Endodermal cell (in vitro differentiated cells): ENCODE data around the gene ABCA13. TPM values are rescaled to one million over a fixed set of nuclear protein-coding genes. Genes with fewer than 3 reads are reported as not detected.

Experiments used
- DNase-seq: peaks from one replicate; pipeline ENCODE4 v3.0.0-alpha.2; 2017
- H3K27ac ChIP-seq: 2 replicates; pipeline ENCODE4 v1.5.1; 2013; ENCODE audit warnings: mild to moderate bottlenecking, low read depth, low read length, moderate library complexity
- H3K27me3 ChIP-seq: 2 replicates; pipeline ENCODE4 v1.6.1; 2013; ENCODE audit warnings: mild to moderate bottlenecking, low read length, moderate library complexity; ENCODE audit not compliant: insufficient read depth, control insufficient read depth, poor library complexity, severe bottlenecking
- H3K36me3 ChIP-seq: 2 replicates; pipeline ENCODE4 v1.7.0; 2013; ENCODE audit warnings: mild to moderate bottlenecking, low read length, moderate library complexity; ENCODE audit not compliant: control insufficient read depth, insufficient read depth
- H3K4me1 ChIP-seq: one replicate; pipeline ENCODE4 v1.7.0; 2013; ENCODE audit warnings: low read length; ENCODE audit not compliant: control insufficient read depth, insufficient read depth
- H3K4me3 ChIP-seq: 2 replicates; pipeline ENCODE4 v1.5.1; 2013; ENCODE audit warnings: mild to moderate bottlenecking, low read length, moderate library complexity
- H3K9ac ChIP-seq: 2 replicates; pipeline ENCODE4 v1.6.1; 2013; ENCODE audit warnings: mild to moderate bottlenecking, low read length, moderate library complexity; ENCODE audit not compliant: poor library complexity, severe bottlenecking; ENCODE audit errors: extremely low read depth
- H3K9me3 ChIP-seq: 2 replicates; pipeline ENCODE4 v1.6.1; 2013; ENCODE audit warnings: mild to moderate bottlenecking, low read length, moderate library complexity; ENCODE audit not compliant: control insufficient read depth
- H3K27ac Mint-ChIP-seq: 2 replicates; pipeline ENCODE4 v1.8.0; 2020; ENCODE audit warnings: mixed read lengths
- H3K27me3 Mint-ChIP-seq: 2 replicates; pipeline ENCODE4 v1.8.0; 2021; ENCODE audit warnings: mild to moderate bottlenecking, mixed read lengths; ENCODE audit not compliant: insufficient read depth
- H3K36me3 Mint-ChIP-seq: 2 replicates; pipeline ENCODE4 v1.8.0; 2020; ENCODE audit warnings: low read depth, mixed read lengths
- H3K4me1 Mint-ChIP-seq: 2 replicates; pipeline ENCODE4 v1.8.0; 2020; ENCODE audit warnings: mixed read lengths
- H3K4me3 Mint-ChIP-seq: 2 replicates; pipeline ENCODE4 v1.8.0; 2020; ENCODE audit warnings: mild to moderate bottlenecking, moderate library complexity, mixed read lengths
- H3K9me3 Mint-ChIP-seq: 2 replicates; pipeline ENCODE4 v1.8.0; 2020; ENCODE audit warnings: mild to moderate bottlenecking, mixed read lengths
- WGBS, 2 experiments: methylation state at CpG; one replicate each; pipeline versions ENCODE4 v1.1.5 to v1.1.7; 2013; ENCODE audit warnings: missing lambda C conversion rate in 2 of 2, mixed read lengths in 1 of 2; ENCODE audit not compliant: insufficient coverage in 1 of 2, insufficient read length in 1 of 2; 5-methylcytosine and 5-hydroxymethylcytosine counted together
- total RNA-seq, 2 donors: library from RNA; stranded (reverse); fragmentation: NEBNext Ultra II Directional in 1 of 2; extraction: Animal tissue kit (Norgen Biotek cat#: 25700) in 1 of 2; gene quantifications; 2 replicates in 1 of 2; 3 replicates in 1 of 2; pipeline ENCODE4 v1.2.1, GENCODE V29; 2021
- TF ChIP-seq, protein P1 (sequence below): fragments of 200-600 bp; sonication (generic); conservative IDR thresholded peaks from 2 replicates; pipeline ENCODE4 v1.5.0; 2021; ENCODE audit warnings: antibody characterized with exemption, mild to moderate bottlenecking

Gene ABCA13
- total RNA-seq, 2 donors from 2014 or later, result 0.04 to 0.11 TPM

DNA sequence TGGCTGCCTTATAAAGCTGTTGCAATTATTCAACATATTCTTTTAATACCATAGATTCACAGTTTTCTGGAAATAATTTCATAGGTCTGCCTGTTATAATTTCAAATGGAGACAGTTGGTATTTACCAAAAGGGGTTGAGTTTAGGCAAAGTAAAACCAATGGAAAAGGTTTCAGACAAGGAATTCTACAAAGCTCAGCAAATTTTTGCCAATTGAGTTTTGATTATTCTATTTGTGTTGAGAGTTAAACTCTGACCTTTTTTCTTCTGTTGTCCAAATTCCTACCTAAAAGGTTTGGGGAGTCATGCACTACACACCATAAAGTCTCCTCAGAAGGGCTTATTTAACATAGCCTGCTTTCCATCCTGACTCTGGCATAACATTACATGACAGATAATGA lies 38.5 kb upstream of the ABCA13 start:
- Mint-ChIP-seq H3K36me3 (peaks cover 18% of the 10 kb centered on the region), H3K27ac (no peak overlapping the region), H3K4me1 (peaks cover 12% of the 10 kb centered on the region), H3K27me3 (no peaks in the 10 kb centered on the region), H3K9me3 (peaks cover 58% of the 10 kb centered on the region), H3K4me3 (no peak overlapping the region)
- DNase-seq, result no peak
- Histone ChIP-seq H3K9me3 (peaks cover 92% of the 10 kb centered on the region), H3K4me1 (peaks cover 15% of the 10 kb centered on the region), H3K27me3 (no peaks in the 10 kb centered on the region), H3K27ac (no peak overlapping the region), H3K9ac (peak overlapping the region; percentile 35), H3K4me3 (peak overlapping the region; percentile 71), H3K36me3 (peaks cover under 1% of the 10 kb centered on the region)
- TF ChIP-seq, protein P1, sequence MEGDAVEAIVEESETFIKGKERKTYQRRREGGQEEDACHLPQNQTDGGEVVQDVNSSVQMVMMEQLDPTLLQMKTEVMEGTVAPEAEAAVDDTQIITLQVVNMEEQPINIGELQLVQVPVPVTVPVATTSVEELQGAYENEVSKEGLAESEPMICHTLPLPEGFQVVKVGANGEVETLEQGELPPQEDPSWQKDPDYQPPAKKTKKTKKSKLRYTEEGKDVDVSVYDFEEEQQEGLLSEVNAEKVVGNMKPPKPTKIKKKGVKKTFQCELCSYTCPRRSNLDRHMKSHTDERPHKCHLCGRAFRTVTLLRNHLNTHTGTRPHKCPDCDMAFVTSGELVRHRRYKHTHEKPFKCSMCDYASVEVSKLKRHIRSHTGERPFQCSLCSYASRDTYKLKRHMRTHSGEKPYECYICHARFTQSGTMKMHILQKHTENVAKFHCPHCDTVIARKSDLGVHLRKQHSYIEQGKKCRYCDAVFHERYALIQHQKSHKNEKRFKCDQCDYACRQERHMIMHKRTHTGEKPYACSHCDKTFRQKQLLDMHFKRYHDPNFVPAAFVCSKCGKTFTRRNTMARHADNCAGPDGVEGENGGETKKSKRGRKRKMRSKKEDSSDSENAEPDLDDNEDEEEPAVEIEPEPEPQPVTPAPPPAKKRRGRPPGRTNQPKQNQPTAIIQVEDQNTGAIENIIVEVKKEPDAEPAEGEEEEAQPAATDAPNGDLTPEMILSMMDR, result no peak

DNA sequence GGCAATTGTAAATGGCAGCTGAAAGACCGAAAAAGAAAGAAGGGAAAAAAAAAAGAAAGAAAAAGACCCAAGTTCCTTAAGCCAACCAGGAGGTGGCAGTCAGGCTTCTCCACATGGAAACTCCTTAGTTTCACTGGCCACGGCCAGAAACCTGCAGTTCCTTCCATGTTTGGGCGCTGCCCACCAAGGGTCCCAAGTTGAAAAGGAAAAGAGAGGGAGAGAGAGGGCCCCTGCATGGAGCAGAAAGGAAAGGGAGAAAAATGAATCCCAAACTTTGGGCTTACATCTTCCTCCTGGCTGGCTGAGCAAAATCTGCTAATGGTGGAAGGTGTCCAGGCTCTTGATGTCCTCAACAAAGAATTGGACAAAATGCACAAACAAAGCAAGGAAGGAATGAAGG lies 31.8 kb upstream of the ABCA13 start:
- TF ChIP-seq, protein P1, result peak; percentile 70
- 83 to 86% methylated on average over 2 to 3 of the region's 3 CpGs for WGBS, 2 experiments
- DNase-seq, result peak; percentile 65

DNA sequence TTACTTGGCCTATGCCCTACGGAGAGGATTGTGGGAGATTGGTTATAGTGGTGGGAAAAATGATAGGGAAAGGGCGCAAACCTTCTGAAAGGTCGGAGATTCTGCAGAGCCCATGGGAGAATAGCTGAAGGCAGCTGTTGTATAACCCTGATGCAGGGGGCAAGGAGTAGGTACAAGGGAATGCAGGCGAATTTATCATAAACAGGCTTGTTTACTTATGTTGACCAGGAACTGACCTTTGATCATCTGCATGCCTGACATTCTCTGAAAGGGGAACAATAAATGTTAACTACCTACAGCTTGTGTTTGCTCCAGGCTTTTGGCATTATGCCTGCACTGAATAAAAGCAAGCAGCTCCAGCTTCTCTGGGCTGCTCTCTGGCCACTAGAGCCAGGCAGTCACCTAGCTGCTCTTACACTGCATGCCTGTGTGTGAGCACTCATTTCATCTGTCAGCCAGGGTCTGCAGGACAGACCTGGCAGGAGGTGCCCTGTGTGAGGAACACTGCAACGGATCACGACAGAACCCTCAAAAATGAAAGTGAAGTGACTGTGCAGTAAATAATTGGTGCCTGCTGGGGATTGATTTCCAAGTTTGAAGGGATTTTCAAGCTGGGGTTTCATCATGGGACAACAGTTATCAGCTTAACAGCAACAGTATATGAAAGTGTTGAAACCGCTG lies 31.1 kb upstream of the ABCA13 start:
- Histone ChIP-seq H3K27ac (no peak overlapping the region), H3K27me3 (no peaks in the 10 kb centered on the region), H3K4me1 (no peaks in the 10 kb centered on the region), H3K9ac (no peak overlapping the region), H3K9me3 (peaks cover 100% of the 10 kb centered on the region), H3K4me3 (peak overlapping the region; percentile 62), H3K36me3 (peaks cover 3% of the 10 kb centered on the region)
- H3K27ac Mint-ChIP-seq, result no peak overlapping the region
- H3K4me3 Mint-ChIP-seq, result no peak overlapping the region
- H3K4me1 Mint-ChIP-seq, result peaks cover 7% of the 10 kb centered on the region
- H3K36me3 Mint-ChIP-seq, result peaks cover 14% of the 10 kb centered on the region
- TF ChIP-seq, protein P1, result no peak
- peaks cover 68% of the 10 kb centered on the region for H3K9me3 Mint-ChIP-seq
- DNase-seq, result no peak
- no peaks in the 10 kb centered on the region for H3K27me3 Mint-ChIP-seq
- 85 to 94% methylated on average over 7 of the region's 7 CpGs for WGBS, 2 experiments

More for the DNA sequence above, 31.8 kb upstream of the ABCA13 start:
- Mint-ChIP-seq H3K27ac (no peak overlapping the region), H3K27me3 (no peaks in the 10 kb centered on the region), H3K4me1 (peaks cover 5% of the 10 kb centered on the region), H3K4me3 (no peak overlapping the region), H3K9me3 (peaks cover 61% of the 10 kb centered on the region), H3K36me3 (peaks cover 13% of the 10 kb centered on the region)
- no peaks in the 10 kb centered on the region for H3K4me1 ChIP-seq
- peaks cover 100% of the 10 kb centered on the region for H3K9me3 ChIP-seq
- H3K9ac ChIP-seq, result no peak overlapping the region
- H3K4me3 ChIP-seq, result no peak overlapping the region
- H3K27me3 ChIP-seq, result no peaks in the 10 kb centered on the region
- no peak overlapping the region for H3K27ac ChIP-seq
- H3K36me3 ChIP-seq, result peaks cover 3% of the 10 kb centered on the region
